HepG2 (cell line): ENCODE data around the gene DQX1. TPM values are rescaled to one million over a fixed set of nuclear protein-coding genes. Genes with fewer than 3 reads are reported as not detected.

Experiments used
- CBFB ChIP-seq: sonication (generic); formaldehyde crosslinking; IDR thresholded peaks from 2 replicates; pipeline ENCODE4 v1.4.0; 2020; ENCODE audit warnings: missing genetic modification reagents
- FOXM1 ChIP-seq: sonication (generic); formaldehyde crosslinking; IDR thresholded peaks from 2 replicates; pipeline ENCODE4 v1.5.0; 2020; ENCODE audit warnings: missing genetic modification reagents
- PHF8 ChIP-seq: sonication (generic); formaldehyde crosslinking; IDR thresholded peaks from 2 replicates; pipeline ENCODE4 v1.5.0; 2020; ENCODE audit warnings: missing genetic modification reagents
- ZNF331 ChIP-seq: sonication (generic); formaldehyde crosslinking; IDR thresholded peaks from 2 replicates; pipeline ENCODE4 v1.4.0; 2020; ENCODE audit warnings: missing genetic modification reagents
- ZNF407 ChIP-seq: sonication (generic); formaldehyde crosslinking; IDR thresholded peaks from one replicate; pipeline ENCODE4 v1.5.1; 2020; ENCODE audit warnings: mild to moderate bottlenecking, missing genetic modification reagents; ENCODE audit errors: not compliant biosample characterization
- ZNF547 ChIP-seq: sonication (generic); formaldehyde crosslinking; IDR thresholded peaks from 2 replicates; pipeline ENCODE4 v1.5.1; 2020; ENCODE audit warnings: mild to moderate bottlenecking, missing genetic modification reagents
- polyA plus RNA-seq, 8 experiments: library from polyadenylated mRNA; depleted of rRNA in 3 of 8; stranded (reverse) in 7 of 8; unstranded in 1 of 8; fragments of >200 nt; fragmentation: Illumina TruSeq in 4 of 8; extraction: Trizol in 4 of 8; gene quantifications; 2 replicates each; pipeline versions ENCODE4 v1.2.1 to v1.2.3, GENCODE V29; 2011 to 2016; ENCODE audit warnings: low read depth in 4 of 8, missing spikeins in 1 of 8, mixed read lengths in 1 of 8; ENCODE audit not compliant: insufficient read depth in 1 of 8
- total RNA-seq, 5 experiments: library from RNA; depleted of rRNA; stranded (reverse); fragments of >200 nt; fragmentation: Illumina TruSeq; extraction: Trizol; gene quantifications; 2 replicates each; pipeline ENCODE4 v1.2.3, GENCODE V29; 2016; ENCODE audit warnings: low read depth in 1 of 5
- TF ChIP-seq, protein P1 (sequence below): IDR thresholded peaks from 2 replicates; pipeline ENCODE4 v1.6.1; 2012; ENCODE audit warnings: inconsistent platforms
- TF ChIP-seq, protein P2 (sequence below): sonication (generic); formaldehyde crosslinking; IDR thresholded peaks from 2 replicates; pipeline ENCODE4 v1.9.0; 2021; ENCODE audit warnings: missing genetic modification reagents, borderline replicate concordance
- TF ChIP-seq, protein P3 (sequence below): sonication (generic); formaldehyde crosslinking; IDR thresholded peaks from 2 replicates; pipeline ENCODE4 v1.8.0; 2022; ENCODE audit warnings: missing genetic modification reagents, mild to moderate bottlenecking, inconsistent platforms, borderline replicate concordance
- TF ChIP-seq, protein P4 (sequence below): IDR thresholded peaks from 2 replicates; pipeline ENCODE4 v1.6.1; 2016; ENCODE audit warnings: missing compliant biosample characterization, missing genetic modification reagents, borderline replicate concordance

Gene DQX1
- total and polyA plus RNA-seq, 2 of the 13 experiments (the other 11 are each of a cell fraction or from before 2014, with no cell fraction given), result 27.6 to 89.8 TPM

DNA sequence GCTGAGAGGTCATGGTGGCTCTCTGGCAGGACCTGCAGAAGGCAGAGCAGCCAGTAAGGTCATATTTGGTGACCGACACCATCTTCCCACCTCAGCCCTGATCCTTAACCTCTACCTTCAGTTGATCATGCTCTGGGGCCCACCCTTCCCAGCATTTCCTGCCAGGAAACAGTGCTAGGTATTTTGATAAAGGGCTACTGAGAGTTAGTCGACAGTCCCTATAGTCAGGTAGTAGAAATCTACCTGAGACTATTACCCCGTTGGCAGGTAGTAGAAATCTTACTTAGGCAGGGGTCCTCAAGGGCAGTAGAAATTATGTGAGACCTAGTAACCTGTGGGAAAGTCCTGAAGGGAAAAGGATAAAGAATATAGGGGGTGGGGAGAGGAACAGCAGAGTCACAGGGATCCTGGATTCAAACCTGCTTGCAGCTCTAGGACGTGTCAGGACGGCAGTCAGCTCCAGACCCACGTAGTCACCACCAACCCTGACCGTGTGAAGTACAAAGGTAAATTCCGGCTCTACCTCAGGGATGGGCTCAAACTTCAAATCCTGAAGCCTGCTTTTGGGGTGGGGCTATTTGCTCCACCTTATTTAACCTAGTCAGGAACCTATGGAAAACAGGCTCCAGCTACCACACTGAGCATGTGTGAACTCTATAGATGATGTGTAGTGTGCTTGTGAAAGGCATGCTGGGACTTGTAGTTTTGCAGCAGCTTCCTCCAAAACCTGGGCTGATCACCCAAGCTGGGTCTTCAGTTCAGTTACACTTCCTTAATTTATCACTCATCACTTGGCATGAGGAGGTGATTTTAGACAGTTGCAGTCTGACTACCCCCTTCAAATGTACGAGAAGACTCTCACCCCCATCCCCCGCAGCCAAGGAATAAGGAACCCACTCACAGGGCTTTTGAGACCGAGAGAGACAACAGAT, at the start of gene DQX1 (continued):
- TF ChIP-seq CBFB, result peak; percentile 38
- peak; percentile 73; the same call in 1 of the 2 replicates for TF ChIP-seq ZNF331 (CRISPR knock-in tag)
- no peak for TF ChIP-seq FOXM1 (CRISPR knock-in tag)
- TF ChIP-seq, protein P1, sequence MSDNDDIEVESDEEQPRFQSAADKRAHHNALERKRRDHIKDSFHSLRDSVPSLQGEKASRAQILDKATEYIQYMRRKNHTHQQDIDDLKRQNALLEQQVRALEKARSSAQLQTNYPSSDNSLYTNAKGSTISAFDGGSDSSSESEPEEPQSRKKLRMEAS, result peak; percentile 83
- TF ChIP-seq, protein P2, sequence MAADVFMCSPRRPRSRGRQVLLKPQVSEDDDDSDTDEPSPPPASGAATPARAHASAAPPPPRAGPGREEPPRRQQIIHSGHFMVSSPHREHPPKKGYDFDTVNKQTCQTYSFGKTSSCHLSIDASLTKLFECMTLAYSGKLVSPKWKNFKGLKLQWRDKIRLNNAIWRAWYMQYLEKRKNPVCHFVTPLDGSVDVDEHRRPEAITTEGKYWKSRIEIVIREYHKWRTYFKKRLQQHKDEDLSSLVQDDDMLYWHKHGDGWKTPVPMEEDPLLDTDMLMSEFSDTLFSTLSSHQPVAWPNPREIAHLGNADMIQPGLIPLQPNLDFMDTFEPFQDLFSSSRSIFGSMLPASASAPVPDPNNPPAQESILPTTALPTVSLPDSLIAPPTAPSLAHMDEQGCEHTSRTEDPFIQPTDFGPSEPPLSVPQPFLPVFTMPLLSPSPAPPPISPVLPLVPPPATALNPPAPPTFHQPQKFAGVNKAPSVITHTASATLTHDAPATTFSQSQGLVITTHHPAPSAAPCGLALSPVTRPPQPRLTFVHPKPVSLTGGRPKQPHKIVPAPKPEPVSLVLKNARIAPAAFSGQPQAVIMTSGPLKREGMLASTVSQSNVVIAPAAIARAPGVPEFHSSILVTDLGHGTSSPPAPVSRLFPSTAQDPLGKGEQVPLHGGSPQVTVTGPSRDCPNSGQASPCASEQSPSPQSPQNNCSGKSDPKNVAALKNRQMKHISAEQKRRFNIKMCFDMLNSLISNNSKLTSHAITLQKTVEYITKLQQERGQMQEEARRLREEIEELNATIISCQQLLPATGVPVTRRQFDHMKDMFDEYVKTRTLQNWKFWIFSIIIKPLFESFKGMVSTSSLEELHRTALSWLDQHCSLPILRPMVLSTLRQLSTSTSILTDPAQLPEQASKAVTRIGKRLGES (CRISPR knock-in tag), result no peak
- TF ChIP-seq, protein P3, sequence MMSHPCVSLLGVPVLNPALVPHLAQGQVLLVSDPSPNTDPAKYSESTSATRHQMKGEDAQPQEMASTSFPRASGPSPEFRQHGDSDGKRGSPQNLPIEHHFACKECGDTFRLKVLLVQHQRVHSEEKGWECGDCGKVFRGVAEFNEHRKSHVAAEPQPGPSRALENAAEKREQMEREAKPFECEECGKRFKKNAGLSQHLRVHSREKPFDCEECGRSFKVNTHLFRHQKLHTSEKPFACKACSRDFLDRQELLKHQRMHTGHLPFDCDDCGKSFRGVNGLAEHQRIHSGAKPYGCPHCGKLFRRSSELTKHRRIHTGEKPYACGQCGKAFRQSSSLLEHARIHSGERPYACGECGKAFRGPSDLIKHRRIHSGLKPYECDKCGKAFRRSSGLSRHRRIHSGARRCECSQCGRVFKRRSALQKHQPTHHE (CRISPR knock-in tag), result 0 out of 2 replicates have a peak, but pooled peaks have one; percentile 27
- TF ChIP-seq, protein P4, sequence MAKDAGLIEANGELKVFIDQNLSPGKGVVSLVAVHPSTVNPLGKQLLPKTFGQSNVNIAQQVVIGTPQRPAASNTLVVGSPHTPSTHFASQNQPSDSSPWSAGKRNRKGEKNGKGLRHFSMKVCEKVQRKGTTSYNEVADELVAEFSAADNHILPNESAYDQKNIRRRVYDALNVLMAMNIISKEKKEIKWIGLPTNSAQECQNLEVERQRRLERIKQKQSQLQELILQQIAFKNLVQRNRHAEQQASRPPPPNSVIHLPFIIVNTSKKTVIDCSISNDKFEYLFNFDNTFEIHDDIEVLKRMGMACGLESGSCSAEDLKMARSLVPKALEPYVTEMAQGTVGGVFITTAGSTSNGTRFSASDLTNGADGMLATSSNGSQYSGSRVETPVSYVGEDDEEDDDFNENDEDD, result peak; percentile 58; the same call in 1 of the 2 replicates
- TF ChIP-seq ZNF547 (CRISPR knock-in tag), result 0 out of 2 replicates have a peak, but pooled peaks have one; percentile 58
- TF ChIP-seq PHF8 (CRISPR knock-in tag), result peak; percentile 21; the same call in 1 of the 2 replicates
- peak; percentile 35 for TF ChIP-seq ZNF407 (CRISPR knock-in tag)
